HCEC 1CT (cell line): ENCODE data around the gene ABCA9.
"Not testable (repeated sequence)": the region's sequence is repeated elsewhere in the genome, so short reads cannot be mapped to it uniquely, and the experiment has no call there.

ENCODE experiments used
- DNase-seq: peaks from one replicate; pipeline ENCODE4 v3.0.0-alpha.2; 2017

The ABCA9 gene

DNA sequence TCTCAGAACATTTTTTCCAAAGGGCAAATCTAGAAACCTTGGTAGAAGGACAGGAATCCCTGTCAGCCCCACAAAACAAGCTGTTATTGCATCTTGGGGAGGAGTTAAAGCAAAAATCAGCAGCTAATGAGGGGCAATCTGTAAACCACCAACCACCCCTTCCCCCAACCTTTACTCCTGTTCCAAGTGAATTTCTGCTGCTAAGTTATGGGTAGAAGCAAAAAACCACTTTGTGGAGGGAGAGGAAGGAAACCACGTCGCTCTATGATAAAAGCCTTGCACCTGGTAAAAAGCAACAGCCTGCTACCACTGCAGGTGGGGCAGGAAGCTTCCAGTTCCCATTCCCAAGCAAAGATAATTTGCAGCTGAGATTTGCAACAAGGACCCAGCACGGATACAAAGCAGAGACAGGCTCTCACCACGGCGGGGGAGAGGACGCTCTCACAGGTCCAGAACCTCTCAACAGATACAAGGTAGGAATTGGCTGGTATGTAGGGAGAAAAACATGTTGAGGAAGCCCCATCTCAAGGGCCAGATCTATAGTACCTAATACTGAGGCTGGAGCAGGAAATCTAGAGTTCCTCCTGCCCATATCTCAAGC is 116.2 kb downstream of the ABCA9 start:
- no peak for DNase-seq

DNA sequence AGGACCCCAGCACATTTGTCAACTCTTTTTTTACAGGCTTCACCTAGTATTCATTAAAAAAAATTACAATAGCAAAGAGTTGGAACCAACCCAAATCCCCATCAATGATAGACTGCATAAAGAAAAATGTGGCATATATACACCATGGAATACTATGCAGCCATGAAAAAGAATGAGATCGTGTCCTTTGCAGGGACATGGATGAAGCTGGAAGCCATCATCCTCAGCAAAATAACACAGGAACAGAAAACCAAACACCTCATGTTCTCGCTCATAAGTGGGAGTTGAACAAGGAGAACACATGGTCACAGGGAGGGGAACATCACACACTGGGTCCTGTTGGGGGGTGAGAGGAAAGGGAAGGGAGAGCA is 116.9 kb downstream of the ABCA9 start:
- not testable (repeated sequence) for DNase-seq

DNA sequence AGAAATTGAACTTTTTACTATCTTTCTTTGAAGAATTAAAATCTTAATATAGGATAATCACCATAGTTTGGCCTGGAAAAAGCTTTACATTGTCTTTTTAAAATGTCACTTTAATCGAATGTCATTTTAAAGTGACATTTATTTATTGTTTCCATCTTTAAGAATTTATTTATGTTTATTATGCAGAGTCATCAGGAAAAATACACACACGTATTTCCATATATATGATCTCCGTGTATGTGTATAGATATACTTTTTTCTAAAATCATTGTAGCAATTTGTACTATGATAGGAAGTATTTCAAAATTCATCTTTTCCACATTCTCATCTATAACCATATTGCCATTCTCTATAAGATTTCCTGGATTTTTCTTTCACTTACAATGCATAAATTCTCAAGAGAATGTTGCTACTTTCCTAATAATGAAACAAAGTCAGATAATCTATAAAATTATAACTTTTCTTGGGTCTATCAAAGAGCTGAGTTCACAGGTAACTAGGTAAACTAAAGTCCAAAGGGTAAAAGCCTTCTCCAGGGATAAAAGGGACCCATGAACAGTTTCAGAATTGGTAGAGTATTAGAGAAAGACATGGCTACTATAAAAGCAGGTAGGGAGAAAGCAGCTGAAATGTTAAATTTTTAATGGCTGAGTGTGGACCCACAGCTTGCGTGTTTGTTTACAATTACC is 117.5 kb downstream of the ABCA9 start:
- no peak for DNase-seq

DNA sequence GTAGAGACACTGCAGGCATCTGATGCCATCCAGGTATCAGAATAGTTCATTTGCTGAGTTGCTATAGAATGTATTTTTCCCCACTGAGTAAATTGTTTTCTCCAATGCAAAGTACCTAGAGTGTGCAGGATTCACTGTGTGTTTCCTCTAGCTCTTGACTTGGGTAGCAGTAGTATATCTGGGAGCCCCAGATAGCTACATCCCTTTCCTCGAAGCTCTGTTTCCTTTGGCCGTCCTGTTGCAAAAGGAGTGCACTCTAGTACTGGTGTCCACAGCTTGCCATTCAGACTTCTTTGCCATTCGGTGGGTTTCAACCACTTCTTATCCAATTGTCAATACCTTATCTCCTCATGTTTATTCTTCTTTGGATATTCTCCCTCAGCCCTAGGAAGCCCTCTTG is 118.3 kb downstream of the ABCA9 start:
- no peak for DNase-seq

DNA sequence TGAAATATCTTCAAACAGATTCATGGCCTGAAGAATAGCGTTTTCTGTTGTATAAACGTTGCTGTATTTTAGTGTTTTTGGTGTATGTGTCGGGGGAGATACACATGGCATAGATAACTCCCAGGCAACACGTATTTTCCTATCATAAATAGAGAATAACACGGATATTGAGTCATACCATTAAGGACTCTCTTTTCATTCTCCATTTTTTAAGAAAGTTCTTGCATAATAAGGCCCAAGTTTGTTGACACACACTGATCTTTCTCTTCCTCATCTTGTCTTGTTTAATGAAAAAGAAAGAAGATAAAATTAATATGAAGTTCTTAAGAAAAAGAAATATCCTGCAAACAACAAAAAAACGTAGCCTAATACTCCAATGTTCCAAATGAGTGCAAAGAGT is 119.0 kb downstream of the ABCA9 start:
- no peak for DNase-seq

DNA sequence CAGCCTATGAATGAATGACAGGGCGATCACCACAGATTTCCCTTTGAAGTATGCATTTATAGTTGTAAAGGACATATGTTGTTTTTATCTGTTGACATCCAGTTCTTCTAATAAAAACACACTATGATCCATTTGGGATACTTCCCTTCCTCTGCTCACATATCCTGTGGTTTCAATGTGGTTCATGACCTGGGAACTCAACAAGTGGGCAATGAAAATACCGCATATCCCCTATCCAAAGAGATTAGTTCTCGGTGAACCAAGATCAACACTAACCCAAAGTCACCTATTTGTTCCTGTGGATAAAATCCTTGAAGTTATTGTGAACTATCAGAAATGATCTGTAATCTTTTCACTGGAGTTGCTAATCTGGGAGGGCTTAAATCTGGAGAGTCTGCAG is 121.5 kb downstream of the ABCA9 start:
- no peak for DNase-seq

DNA sequence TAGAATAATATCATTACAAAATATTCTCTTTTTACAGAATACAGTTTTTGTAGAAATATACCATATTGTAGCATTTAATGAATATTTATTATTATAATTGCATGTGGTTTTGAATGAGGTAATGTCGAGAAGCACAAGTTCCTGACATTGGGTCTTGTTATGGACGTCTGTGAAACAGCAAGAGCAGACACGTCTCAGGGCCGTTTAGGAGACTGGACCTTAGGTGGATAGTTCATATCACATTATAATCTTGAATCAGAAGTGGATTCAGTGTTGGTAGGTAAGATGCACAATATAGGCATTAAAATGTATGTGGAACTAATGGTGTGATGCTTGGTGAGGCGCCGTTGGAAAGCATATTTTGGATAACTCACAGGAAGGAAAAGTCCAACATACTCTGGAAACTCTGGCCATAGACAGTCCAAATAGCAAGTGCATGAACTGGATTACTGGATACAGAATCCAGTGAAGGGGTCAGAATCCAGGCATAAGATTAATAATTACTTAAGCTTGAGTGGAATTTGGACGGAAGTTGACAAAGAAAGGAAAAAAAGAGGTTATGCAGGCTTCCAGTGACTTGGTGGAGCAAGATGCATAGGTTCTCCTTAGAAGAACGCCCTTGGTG is 122.7 kb downstream of the ABCA9 start:
- no peak for DNase-seq

DNA sequence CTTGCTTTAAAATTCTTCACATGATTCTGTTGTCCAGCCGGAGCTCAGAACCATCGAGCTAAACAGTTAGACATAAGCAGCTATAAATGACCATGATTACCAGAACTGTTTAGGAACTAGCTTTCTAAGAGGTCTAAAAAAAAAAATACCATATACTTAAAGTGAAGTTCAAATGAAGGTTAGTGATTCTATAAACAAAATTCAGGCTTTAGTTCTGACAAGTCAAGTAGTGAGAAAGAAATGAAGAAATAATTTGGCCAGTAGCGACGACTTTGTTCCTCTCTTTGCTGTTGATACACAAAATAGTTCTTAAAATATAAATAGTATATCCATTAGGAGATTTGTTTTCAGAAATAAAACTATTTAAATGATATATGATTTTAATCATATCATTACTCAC is 133.2 kb downstream of the ABCA9 start:
- no peak for DNase-seq

DNA sequence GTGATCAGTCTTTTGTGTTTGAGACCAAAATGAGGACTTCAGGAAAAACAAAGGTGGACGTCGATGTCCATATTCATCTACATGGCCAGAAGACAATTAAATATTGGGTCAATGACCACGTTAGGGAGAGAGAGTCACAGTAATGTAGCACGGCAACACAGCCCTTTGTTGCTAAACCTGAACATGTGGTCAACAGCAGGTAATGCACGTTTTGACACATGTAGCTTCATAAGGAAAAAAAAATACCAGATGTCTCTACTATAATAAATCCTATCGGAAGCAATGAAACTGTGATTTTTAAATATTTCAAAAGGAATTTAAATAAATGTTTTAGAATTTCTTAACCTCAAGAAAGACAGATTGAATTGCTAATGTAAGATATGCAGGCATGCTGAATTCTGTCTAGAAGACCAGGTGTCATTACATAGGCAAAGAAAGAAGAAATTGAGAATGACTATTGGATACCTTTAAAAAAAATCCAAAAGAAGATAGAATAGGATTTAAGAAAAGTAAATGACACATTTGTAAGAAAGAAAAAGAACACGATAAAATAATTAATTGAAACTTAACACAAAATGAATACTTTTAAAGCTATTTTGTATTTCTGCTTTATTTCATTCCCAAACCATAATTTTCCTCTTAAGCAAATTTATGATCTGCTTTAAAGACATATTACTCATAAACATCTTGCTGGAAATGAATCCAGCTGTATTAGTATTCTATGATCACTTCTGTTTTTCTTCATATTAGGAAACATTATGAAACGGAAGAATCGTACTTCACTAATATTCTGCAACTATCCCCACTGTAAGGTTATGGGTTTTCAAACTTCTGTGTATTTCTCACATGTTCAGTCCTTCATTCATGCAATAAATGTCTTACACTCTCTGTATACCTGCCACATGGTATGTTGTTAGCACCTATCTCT is 135.7 kb downstream of the ABCA9 start:
- no peak for DNase-seq
